Mesendoderm (in vitro differentiated cells): ENCODE measurements around the gene FPR1.
"Not testable (repeated sequence)": the region's sequence is repeated elsewhere in the genome, so short reads cannot be mapped to it uniquely, and the experiment has no call there.

Source experiments
- DNase-seq: peaks from one replicate; pipeline ENCODE4 v3.0.0; 2013
- H2AK5ac ChIP-seq: 2 replicates; pipeline ENCODE4 v1.6.1; 2013; ENCODE audit warnings: low read length, inconsistent platforms
- H2BK120ac ChIP-seq: 2 replicates; pipeline ENCODE4 v1.6.1; 2013; ENCODE audit warnings: low read depth, mild to moderate bottlenecking, low read length, moderate library complexity, mixed read lengths
- H2BK15ac ChIP-seq: replicated peaks from 2 replicates; pipeline ENCODE4 v1.6.1; 2013; ENCODE audit warnings: low read depth, mild to moderate bottlenecking, moderate library complexity
- H2BK5ac ChIP-seq: 2 replicates; pipeline ENCODE4 v1.6.1; 2013; ENCODE audit warnings: low read length, inconsistent platforms
- H3K18ac ChIP-seq: 2 replicates; pipeline ENCODE4 v1.6.1; 2013; ENCODE audit warnings: mild to moderate bottlenecking, low read length, mixed read lengths
- H3K23ac ChIP-seq: one replicate; pipeline ENCODE4 v1.6.1; 2013; ENCODE audit warnings: low read length
- H3K27ac ChIP-seq: 2 replicates; pipeline ENCODE4 v1.5.1; 2013; ENCODE audit warnings: low read depth, mild to moderate bottlenecking, inconsistent platforms, low read length, moderate library complexity
- H3K27me3 ChIP-seq: 2 replicates; pipeline ENCODE4 v1.6.1; 2013; ENCODE audit warnings: low read length, control low read depth, mild to moderate bottlenecking, inconsistent platforms; ENCODE audit not compliant: insufficient read depth, poor library complexity
- H3K36me3 ChIP-seq: 2 replicates; pipeline ENCODE4 v1.6.1; 2013; ENCODE audit warnings: low read length, inconsistent platforms; ENCODE audit not compliant: control insufficient read depth, insufficient read depth
- H3K4ac ChIP-seq: one replicate; pipeline ENCODE4 v1.6.1; 2013; ENCODE audit warnings: low read depth, mild to moderate bottlenecking, low read length, moderate library complexity
- H3K4me1 ChIP-seq: 2 replicates; pipeline ENCODE4 v1.6.1; 2013; ENCODE audit warnings: low read depth, low read length, inconsistent platforms; ENCODE audit not compliant: control insufficient read depth
- H3K4me2 ChIP-seq: 2 replicates; pipeline ENCODE4 v1.6.1; 2013; ENCODE audit warnings: low read length
- H3K4me3 ChIP-seq: 2 replicates; pipeline ENCODE4 v1.5.1; 2013; ENCODE audit warnings: mild to moderate bottlenecking, low read length
- H3K56ac ChIP-seq: one replicate; pipeline ENCODE4 v1.6.1; 2013; ENCODE audit warnings: low read length
- H3K79me1 ChIP-seq: 2 replicates; pipeline ENCODE4 v1.6.1; 2013; ENCODE audit warnings: low read length, inconsistent platforms
- H3K79me2 ChIP-seq: 2 replicates; pipeline ENCODE4 v1.6.1; 2013; ENCODE audit warnings: mild to moderate bottlenecking, low read length; ENCODE audit not compliant: control insufficient read depth, insufficient read depth
- H3K9ac ChIP-seq: 2 replicates; pipeline ENCODE4 v1.6.1; 2013; ENCODE audit warnings: low read length, inconsistent platforms
- H4K5ac ChIP-seq: one replicate; pipeline ENCODE4 v1.6.1; 2013; ENCODE audit warnings: low read length
- H4K8ac ChIP-seq: one replicate; pipeline ENCODE4 v1.6.1; 2013; ENCODE audit warnings: low read depth, mild to moderate bottlenecking, control low read depth, low read length, moderate library complexity
- WGBS: extraction: QIAGEN DNeasy Blood & Tissue Kit; methylation state at CpG from one replicate; pipeline ENCODE4 v1.1.7; 2013; ENCODE audit warnings: low lambda C conversion rate, missing lambda C conversion rate; ENCODE audit not compliant: insufficient coverage; ENCODE audit errors: extremely low coverage; 5-methylcytosine and 5-hydroxymethylcytosine counted together

FPR1 gene

GRCh38 chr19:51776561-51776960 lies 24.9 kb upstream of the FPR1 start:
- not testable (repeated sequence) for H4K8ac ChIP-seq, H2BK5ac ChIP-seq, H3K79me1 ChIP-seq, H3K4me2 ChIP-seq, H2BK120ac ChIP-seq, H4K5ac ChIP-seq, H3K36me3 ChIP-seq, H3K4ac ChIP-seq, H3K4me3 ChIP-seq, H2AK5ac ChIP-seq, H3K4me1 ChIP-seq, H3K27me3 ChIP-seq, H3K27ac ChIP-seq, H3K18ac ChIP-seq, H2BK15ac ChIP-seq, DNase-seq, H3K9ac ChIP-seq, H3K23ac ChIP-seq, H3K79me2 ChIP-seq, H3K56ac ChIP-seq
- WGBS, result no CpG with 5 or more reads among the region's 1 CpG

- Histone ChIP-seq H3K79me2 (no peaks in the 10 kb centered on the region), H3K27me3 (no peaks in the 10 kb centered on the region), H3K4ac (no peak overlapping the region), H3K79me1 (no peaks in the 10 kb centered on the region), H3K4me2 (no peak overlapping the region), H2BK120ac (no peak overlapping the region), H2BK5ac (no peak overlapping the region), H2BK15ac (no peak overlapping the region), H3K4me1 (no peaks in the 10 kb centered on the region), H4K5ac (no peak overlapping the region), H3K4me3 (no peak overlapping the region), H3K27ac (no peak overlapping the region), H3K56ac (no peak overlapping the region), H3K23ac (no peak overlapping the region), H2AK5ac (no peak overlapping the region), H3K36me3 (no peaks in the 10 kb centered on the region), H4K8ac (no peak overlapping the region), H3K9ac (no peak overlapping the region), H3K18ac (no peak overlapping the region)
- no CpG with 5 or more reads among the region's 6 CpGs for WGBS
- DNase-seq, result no peak
Observed at GRCh38 chr19:51772977-51773376, 21.3 kb upstream of the FPR1 start.

GRCh38 chr19:51771376-51772130 lies 19.9 kb upstream of the FPR1 start:
- Histone ChIP-seq H3K79me1 (no peaks in the 10 kb centered on the region), H3K4me1 (no peaks in the 10 kb centered on the region), H3K36me3 (no peaks in the 10 kb centered on the region), H4K5ac (no peak overlapping the region), H3K79me2 (no peaks in the 10 kb centered on the region), H2BK120ac (no peak overlapping the region), H3K27me3 (no peaks in the 10 kb centered on the region), H3K23ac (no peak overlapping the region), H4K8ac (no peak overlapping the region), H3K27ac (no peak overlapping the region), H2BK5ac (no peak overlapping the region), H3K9ac (no peak overlapping the region), H2BK15ac (no peak overlapping the region), H3K4me2 (no peak overlapping the region), H3K4me3 (no peak overlapping the region), H3K56ac (no peak overlapping the region), H3K4ac (no peak overlapping the region), H2AK5ac (no peak overlapping the region), H3K18ac (no peak overlapping the region)
- no peak for DNase-seq
- WGBS, result no CpG with 5 or more reads among the region's 10 CpGs

GRCh38 chr19:51766461-51766860 lies 14.8 kb upstream of the FPR1 start:
- no peak overlapping the region for H2AK5ac ChIP-seq
- no peak overlapping the region for H3K9ac ChIP-seq
- no peak overlapping the region for H3K56ac ChIP-seq
- H2BK120ac ChIP-seq, result no peak overlapping the region
- no peak overlapping the region for H3K18ac ChIP-seq
- H3K4me2 ChIP-seq, result no peak overlapping the region
- H3K36me3 ChIP-seq, result no peaks in the 10 kb centered on the region
- no peak overlapping the region for H4K8ac ChIP-seq
- H2BK5ac ChIP-seq, result no peak overlapping the region
- no CpG with 5 or more reads among the region's 5 CpGs for WGBS
- H3K4me3 ChIP-seq, result no peak overlapping the region
- no peak overlapping the region for H3K23ac ChIP-seq
- no peak overlapping the region for H4K5ac ChIP-seq
- H3K27me3 ChIP-seq, result no peaks in the 10 kb centered on the region
- H2BK15ac ChIP-seq, result no peak overlapping the region
- H3K27ac ChIP-seq, result no peak overlapping the region
- H3K79me2 ChIP-seq, result no peaks in the 10 kb centered on the region
- H3K4me1 ChIP-seq, result no peaks in the 10 kb centered on the region
- H3K79me1 ChIP-seq, result no peaks in the 10 kb centered on the region
- no peak overlapping the region for H3K4ac ChIP-seq
- DNase-seq, result no peak

- no CpG with 5 or more reads among the region's 5 CpGs for WGBS
- Histone ChIP-seq H2AK5ac (no peak overlapping the region), H3K4me1 (no peaks in the 10 kb centered on the region), H3K79me1 (no peaks in the 10 kb centered on the region), H4K8ac (no peak overlapping the region), H3K36me3 (no peaks in the 10 kb centered on the region), H3K4ac (no peak overlapping the region), H3K23ac (no peak overlapping the region), H3K79me2 (no peaks in the 10 kb centered on the region), H2BK15ac (no peak overlapping the region), H4K5ac (no peak overlapping the region), H2BK5ac (no peak overlapping the region), H3K9ac (no peak overlapping the region), H3K4me3 (no peak overlapping the region), H2BK120ac (no peak overlapping the region), H3K18ac (no peak overlapping the region), H3K27ac (no peak overlapping the region), H3K27me3 (no peaks in the 10 kb centered on the region), H3K56ac (no peak overlapping the region), H3K4me2 (no peak overlapping the region)
- no peak for DNase-seq
Observed at GRCh38 chr19:51765086-51765485, 13.4 kb upstream of the FPR1 start.

- Histone ChIP-seq H4K8ac (no peak overlapping the region), H2BK15ac (no peak overlapping the region), H4K5ac (no peak overlapping the region), H3K4me1 (no peaks in the 10 kb centered on the region), H3K9ac (no peak overlapping the region), H3K56ac (no peak overlapping the region), H3K79me1 (no peaks in the 10 kb centered on the region), H3K18ac (no peak overlapping the region), H2AK5ac (no peak overlapping the region), H3K36me3 (no peaks in the 10 kb centered on the region), H3K27me3 (no peaks in the 10 kb centered on the region), H3K4me3 (no peak overlapping the region), H3K23ac (no peak overlapping the region), H2BK5ac (no peak overlapping the region), H3K79me2 (no peaks in the 10 kb centered on the region), H2BK120ac (no peak overlapping the region), H3K27ac (no peak overlapping the region), H3K4ac (no peak overlapping the region), H3K4me2 (no peak overlapping the region)
- no peak for DNase-seq
- WGBS, result no CpG with 5 or more reads among the region's 7 CpGs
Observed at GRCh38 chr19:51761696-51762095, 10.0 kb upstream of the FPR1 start.
